OCI-LY3 (cell line): ENCODE results near the gene KCNH2.

Experiments
- H2AFZ ChIP-seq: fragments of 200-600, 300-600 bp; shearing (Covaris generic); 2 replicates; pipeline ENCODE4 v1.6.0; 2014; ENCODE audit warnings: antibody characterized with exemption, low read depth, low read length
- H3K27ac ChIP-seq: fragments of 200-600, 300-600 bp; sonication (generic); 2 replicates; pipeline ENCODE4 v1.5.1; 2014; ENCODE audit warnings: mild to moderate bottlenecking, low read length, moderate library complexity, mixed read lengths
- H3K27me3 ChIP-seq: fragments of 200-600, 300-600 bp; sonication (generic); 2 replicates; pipeline ENCODE4 v1.6.1; 2014; ENCODE audit warnings: low read depth, low read length, mixed read lengths
- H3K36me3 ChIP-seq: fragments of 200-600, 300-600 bp; sonication (generic); replicated peaks from 2 replicates; pipeline ENCODE3; 2014; ENCODE audit warnings: low read depth, low read length, mixed read lengths
- H3K4me1 ChIP-seq: fragments of 300-600, 200-600 bp; sonication (generic); 2 replicates; pipeline ENCODE4 v1.6.1; 2014; ENCODE audit warnings: low read length, mixed read lengths
- H3K4me2 ChIP-seq: fragments of 200-600, 300-600 bp; sonication (generic); 2 replicates; pipeline ENCODE4 v1.6.1; 2014; ENCODE audit warnings: low read length, mixed read lengths
- H3K4me3 ChIP-seq: fragments of 300-600, 200-600 bp; sonication (generic); 2 replicates; pipeline ENCODE4 v1.5.1; 2014; ENCODE audit warnings: antibody characterized with exemption, mild to moderate bottlenecking, low read length, moderate library complexity
- H3K79me2 ChIP-seq: fragments of 300-600, 200-600 bp; shearing (Covaris generic); 2 replicates; pipeline ENCODE4 v1.6.1; 2014; ENCODE audit warnings: mild to moderate bottlenecking, low read length, mixed read lengths
- H3K9ac ChIP-seq: fragments of 300-600, 200-600 bp; shearing (Covaris generic); 2 replicates; pipeline ENCODE4 v1.6.0; 2014; ENCODE audit warnings: mild to moderate bottlenecking, low read length, moderate library complexity
- H3K9me3 ChIP-seq: fragments of 200-600, 300-600 bp; shearing (Covaris generic); 2 replicates; pipeline ENCODE4 v1.6.1; 2014; ENCODE audit warnings: low read length, mixed read lengths; ENCODE audit not compliant: insufficient read depth
- H4K20me1 ChIP-seq: fragments of 200-600, 300-600 bp; sonication (generic); 2 replicates; pipeline ENCODE4 v1.6.1; 2016; ENCODE audit warnings: low read length, mixed read lengths; ENCODE audit not compliant: insufficient read depth
- CTCF ChIP-seq: fragments of 200-600, 300-600 bp; sonication (generic); IDR thresholded peaks from 2 replicates; pipeline ENCODE4 v1.5.1; 2014; ENCODE audit warnings: antibody characterized with exemption, low read length, low read depth
- EZH2phosphoT487 ChIP-seq: fragments of 200-600 bp; shearing (Covaris generic); IDR thresholded peaks from 2 replicates; pipeline ENCODE4 v1.6.1; 2018; ENCODE audit warnings: antibody characterized with exemption, mixed run types, low read depth

Gene KCNH2

GRCh38 chr7:150902078-150903033 lies 75.8 kb downstream of the KCNH2 start:
- Histone ChIP-seq H3K4me1 (peaks cover 53% of the 10 kb centered on the region), H2AFZ (no peak overlapping the region), H4K20me1 (no peaks in the 10 kb centered on the region), H3K79me2 (no peaks in the 10 kb centered on the region), H3K9ac (no peak overlapping the region), H3K27ac (no peak overlapping the region), H3K27me3 (peaks cover 18% of the 10 kb centered on the region), H3K36me3 (no peaks in the 10 kb centered on the region), H3K4me2 (no peak overlapping the region), H3K4me3 (no peak overlapping the region), H3K9me3 (no peaks in the 10 kb centered on the region)
- no peak for TF ChIP-seq CTCF
- no peak for TF ChIP-seq EZH2phosphoT487

- Histone ChIP-seq H3K4me2 (no peak overlapping the region), H3K9ac (no peak overlapping the region), H4K20me1 (no peaks in the 10 kb centered on the region), H3K4me1 (peaks cover 62% of the 10 kb centered on the region), H3K36me3 (no peaks in the 10 kb centered on the region), H3K27me3 (peaks cover 9% of the 10 kb centered on the region), H3K79me2 (no peaks in the 10 kb centered on the region), H2AFZ (no peak overlapping the region), H3K4me3 (no peak overlapping the region), H3K9me3 (no peaks in the 10 kb centered on the region), H3K27ac (no peak overlapping the region)
- TF ChIP-seq EZH2phosphoT487 (no peak), CTCF (no peak)
Observed at GRCh38 chr7:150901160-150902035, 76.7 kb downstream of the KCNH2 start.

- Histone ChIP-seq H3K9me3 (no peaks in the 10 kb centered on the region), H3K4me2 (no peak overlapping the region), H3K27me3 (0 out of 2 replicates have a peak, but pooled peaks cover 7% of the 10 kb centered on the region), H4K20me1 (no peaks in the 10 kb centered on the region), H2AFZ (no peak overlapping the region), H3K79me2 (no peaks in the 10 kb centered on the region), H3K4me3 (no peak overlapping the region), H3K27ac (no peak overlapping the region), H3K36me3 (no peaks in the 10 kb centered on the region), H3K9ac (no peak overlapping the region), H3K4me1 (peaks cover 68% of the 10 kb centered on the region)
- TF ChIP-seq CTCF (no peak), EZH2phosphoT487 (no peak)
Observed at GRCh38 chr7:150900675-150901074, 77.4 kb downstream of the KCNH2 start.
